GM23248 (cell line): ENCODE measurements around the gene CACNG4. TPM values are rescaled to one million over a fixed set of nuclear protein-coding genes. Genes with fewer than 3 reads are reported as not detected.

ENCODE experiments used
- DNase-seq: peaks from one replicate; pipeline ENCODE4 v3.0.0-alpha.2; 2015
- H2AFZ ChIP-seq: fragments of 200-600 bp; sonication (generic); 2 replicates; pipeline ENCODE4 v1.6.1; 2016; ENCODE audit warnings: antibody characterized with exemption
- H3F3A ChIP-seq: fragments of 200-600 bp; sonication (generic); 2 replicates; pipeline ENCODE4 v1.6.1; 2016; ENCODE audit warnings: mild to moderate bottlenecking, antibody characterized with exemption, mixed run types; ENCODE audit not compliant: insufficient read depth
- H3K27ac ChIP-seq: fragments of 200-600 bp; sonication (generic); 2 replicates; pipeline ENCODE4 v1.5.1; 2016; ENCODE audit warnings: mild to moderate bottlenecking
- H3K27me3 ChIP-seq: fragments of 200-600 bp; sonication (generic); replicated peaks from 2 replicates; pipeline ENCODE4 v1.6.1; 2016; ENCODE audit warnings: mild to moderate bottlenecking; ENCODE audit not compliant: insufficient read depth
- H3K36me3 ChIP-seq: fragments of 200-600 bp; sonication (generic); 2 replicates; pipeline ENCODE4 v1.6.1; 2016; ENCODE audit warnings: low read depth, mild to moderate bottlenecking
- H3K4me1 ChIP-seq: fragments of 200-600 bp; sonication (generic); 2 replicates; pipeline ENCODE4 v1.6.1; 2016; ENCODE audit warnings: mild to moderate bottlenecking; ENCODE audit not compliant: insufficient read depth
- H3K4me2 ChIP-seq: fragments of 200-600 bp; sonication (generic); one replicate; pipeline ENCODE4 v1.6.1; 2016; ENCODE audit warnings: mild to moderate bottlenecking; ENCODE audit not compliant: unreplicated experiment
- H3K4me3 ChIP-seq: fragments of 200-600 bp; sonication (generic); 2 replicates; pipeline ENCODE4 v1.5.1; 2016; ENCODE audit warnings: mild to moderate bottlenecking
- H3K79me2 ChIP-seq: fragments of 200-600 bp; sonication (generic); 2 replicates; pipeline ENCODE4 v1.6.1; 2016; ENCODE audit warnings: mild to moderate bottlenecking; ENCODE audit not compliant: insufficient read depth
- H3K9ac ChIP-seq: fragments of 200-600 bp; sonication (generic); 2 replicates; pipeline ENCODE4 v1.6.1; 2016; ENCODE audit warnings: mild to moderate bottlenecking
- H3K9me2 ChIP-seq: fragments of 200-600 bp; sonication (generic); 2 replicates; pipeline ENCODE4 v1.6.1; 2016; ENCODE audit warnings: mixed run types, mild to moderate bottlenecking, moderate library complexity; ENCODE audit not compliant: insufficient read depth
- H3K9me3 ChIP-seq: fragments of 200-600 bp; sonication (generic); one replicate; pipeline ENCODE4 v1.6.1; 2017; ENCODE audit warnings: low read depth
- H4K20me1 ChIP-seq: fragments of 200-600 bp; sonication (generic); 2 replicates; pipeline ENCODE4 v1.6.0; 2016; ENCODE audit not compliant: insufficient read depth
- EZH2 ChIP-seq: fragments of 200-600 bp; sonication (generic); IDR thresholded peaks from 2 replicates; pipeline ENCODE4 v1.6.1; 2018; ENCODE audit warnings: antibody characterized with exemption, mild to moderate bottlenecking; ENCODE audit not compliant: insufficient read depth, poor library complexity, severe bottlenecking
- EZH2phosphoT487 ChIP-seq: fragments of 200-600 bp; sonication (generic); IDR thresholded peaks from 2 replicates; pipeline ENCODE4 v1.6.1; 2018; ENCODE audit warnings: antibody characterized with exemption, moderate library complexity, mild to moderate bottlenecking, low read depth; ENCODE audit not compliant: insufficient read depth
- WGBS, 2 experiments: methylation state at CpG; one replicate each; pipeline ENCODE4 v1.1.6; 2015 to 2017; ENCODE audit warnings: low lambda C conversion rate in 2 of 2, low coverage in 1 of 2; ENCODE audit errors: missing lambda C conversion rate in 2 of 2; 5-methylcytosine and 5-hydroxymethylcytosine counted together
- in situ Hi-C: fragments of 300-500 bp; cut with MboI; formaldehyde crosslinking; loops from 2 replicates; pipeline ENCODE4 v1.15.0; 2020
- polyA plus RNA-seq: library from polyadenylated mRNA; unstranded; fragments of >200 nt; fragmentation: Nextera tagmentation; extraction: Ambion mirVana; gene quantifications from 2 replicates; pipeline ENCODE4 v1.2.1, GENCODE V29; 2016
- total RNA-seq: library from RNA; depleted of rRNA; stranded (reverse); fragments of >200 nt; shearing (Covaris generic); gene quantifications from 2 replicates; pipeline ENCODE4 v1.2.3, GENCODE V29; 2014

CACNG4 gene
- total and polyA plus RNA-seq, 2 experiments from 2014 or later: not detected

DNA sequence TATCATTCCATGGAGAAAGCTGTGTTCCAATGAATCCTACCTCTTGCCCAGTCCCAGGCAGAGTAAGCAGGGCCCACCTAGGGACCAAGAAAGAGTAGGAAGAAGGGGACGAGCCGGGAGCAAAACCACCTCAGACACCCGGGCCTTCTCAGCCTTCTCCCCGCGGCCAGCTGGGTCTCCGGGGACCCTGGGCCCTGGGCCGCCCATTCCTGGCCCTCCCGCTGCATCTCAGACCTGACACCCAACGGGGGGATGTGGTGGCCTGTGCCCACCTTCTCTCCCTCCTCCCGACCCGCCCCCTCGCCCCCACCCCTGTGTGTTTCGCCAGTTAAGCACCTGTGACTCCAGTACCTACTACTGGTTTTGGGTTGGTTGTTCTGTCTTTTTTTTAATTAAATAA lies 68.5 kb downstream of the CACNG4 start:
- Histone ChIP-seq H3K9me3 (no peaks in the 10 kb centered on the region), H3K27me3 (peaks cover 27% of the 10 kb centered on the region), H3K79me2 (no peaks in the 10 kb centered on the region), H3K9me2 (no peaks in the 10 kb centered on the region), H3K27ac (no peak overlapping the region), H3F3A (no peaks in the 10 kb centered on the region), H3K4me2 (no peak overlapping the region), H4K20me1 (no peaks in the 10 kb centered on the region), H3K9ac (no peak overlapping the region), H3K4me3 (no peak overlapping the region), H3K36me3 (no peaks in the 10 kb centered on the region), H3K4me1 (no peaks in the 10 kb centered on the region), H2AFZ (no peak overlapping the region)
- TF ChIP-seq EZH2phosphoT487 (no peak), EZH2 (no peak)
- 33 to 49% methylated on average over 6 to 13 of the region's 13 CpGs for WGBS, 2 experiments
- DNase-seq: no peak
- in situ Hi-C loops: no loop called here

GRCh38 chr17:67033613-67034012 lies 69.1 kb downstream of the CACNG4 start:
- Histone ChIP-seq H2AFZ (no peak overlapping the region), H3K9me2 (no peaks in the 10 kb centered on the region), H3K4me2 (no peak overlapping the region), H3K9me3 (no peaks in the 10 kb centered on the region), H3K4me3 (no peak overlapping the region), H3K79me2 (no peaks in the 10 kb centered on the region), H3K4me1 (no peaks in the 10 kb centered on the region), H3K27me3 (peaks cover 29% of the 10 kb centered on the region), H3K36me3 (no peaks in the 10 kb centered on the region), H3F3A (no peaks in the 10 kb centered on the region), H3K27ac (no peak overlapping the region), H3K9ac (no peak overlapping the region), H4K20me1 (no peaks in the 10 kb centered on the region)
- 48 to 56% methylated on average over 8 to 9 of the region's 9 CpGs for WGBS, 2 experiments
- in situ Hi-C loops: no loop called here
- TF ChIP-seq EZH2phosphoT487 (no peak), EZH2 (no peak)
- no peak for DNase-seq

DNA sequence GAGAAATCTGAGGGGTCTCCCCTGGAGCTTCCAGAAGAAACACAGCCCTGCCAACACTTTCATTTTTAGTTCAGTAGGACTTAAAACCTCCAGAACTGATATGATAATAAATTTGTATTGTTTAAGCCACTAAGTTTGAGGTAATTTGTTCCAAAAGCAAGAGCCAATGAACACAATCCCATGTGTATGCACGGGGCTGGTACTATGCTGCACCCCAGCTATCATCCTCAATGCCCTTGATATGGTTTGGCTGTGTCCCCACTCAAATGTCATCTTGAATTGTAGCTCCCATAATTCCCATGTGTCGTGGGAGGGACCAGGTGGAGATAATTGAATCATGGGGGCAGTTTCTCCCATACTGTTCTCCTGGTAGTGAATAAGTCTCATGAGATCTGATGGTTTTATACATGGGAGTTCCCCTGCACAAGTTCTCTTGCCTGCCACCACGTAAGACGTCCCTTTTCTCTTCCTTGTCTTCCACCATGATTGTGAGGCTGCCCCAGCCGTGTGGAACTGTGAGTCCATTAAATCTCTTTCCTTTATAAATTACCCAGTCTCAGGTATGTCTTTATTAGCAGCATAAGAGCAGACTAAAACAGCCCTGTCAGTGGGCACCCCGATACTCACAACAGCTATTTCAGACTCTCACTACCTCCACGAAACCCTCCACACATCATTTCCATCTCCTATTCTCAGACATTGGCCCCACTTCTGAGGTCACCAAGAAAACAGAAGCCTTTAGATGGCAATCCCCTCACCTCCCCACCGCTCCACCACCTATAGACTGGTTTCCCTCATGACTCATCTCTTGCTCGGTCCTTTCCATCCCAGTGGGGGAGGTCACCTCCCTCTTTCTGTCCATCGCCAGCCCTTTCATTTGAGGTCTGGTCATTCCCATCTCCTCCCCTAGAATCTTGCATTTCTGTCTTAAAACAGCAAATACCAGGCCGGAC lies 70.9 kb downstream of the CACNG4 start:
- Histone ChIP-seq H3K9me2 (no peaks in the 10 kb centered on the region), H3K9me3 (no peaks in the 10 kb centered on the region), H3K4me1 (no peaks in the 10 kb centered on the region), H3K27me3 (peaks cover 31% of the 10 kb centered on the region), H3K36me3 (no peaks in the 10 kb centered on the region), H3F3A (no peaks in the 10 kb centered on the region), H3K9ac (no peak overlapping the region), H3K27ac (no peak overlapping the region), H3K4me2 (no peak overlapping the region), H3K79me2 (no peaks in the 10 kb centered on the region), H3K4me3 (no peak overlapping the region), H2AFZ (no peak overlapping the region), H4K20me1 (no peaks in the 10 kb centered on the region)
- in situ Hi-C loops: no loop called here
- WGBS, 2 experiments: 48 to 50% methylated on average over 11 of the region's 11 CpGs
- TF ChIP-seq EZH2 (no peak), EZH2phosphoT487 (no peak)
- DNase-seq: no peak

DNA sequence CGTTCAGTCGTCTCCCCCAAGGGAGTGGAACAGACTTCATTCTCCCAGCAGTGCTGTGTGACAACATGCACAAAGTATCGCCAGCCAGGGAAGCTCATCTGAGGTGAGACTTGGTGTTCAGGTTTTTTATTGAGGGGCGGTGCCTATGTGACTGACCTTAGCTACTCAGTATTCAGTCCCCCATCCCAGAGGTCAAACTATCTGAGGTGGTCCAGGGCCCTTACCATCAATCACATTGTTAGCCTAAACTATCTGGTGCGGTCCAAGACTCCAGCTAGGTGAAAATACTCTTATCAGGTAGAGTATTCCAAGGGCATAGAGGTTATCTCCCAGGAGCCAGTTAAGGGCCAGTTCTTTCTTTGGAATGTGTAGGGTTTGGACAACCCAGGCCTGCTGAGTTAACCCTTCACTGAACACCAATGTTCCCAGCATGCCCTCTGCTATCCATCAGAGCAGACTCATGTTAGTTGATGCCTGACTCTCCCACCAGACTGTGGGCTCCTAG lies 74.4 kb downstream of the CACNG4 start:
- no peak for DNase-seq
- Histone ChIP-seq H3K4me3 (no peak overlapping the region), H3K36me3 (no peaks in the 10 kb centered on the region), H3K27me3 (peaks cover 24% of the 10 kb centered on the region), H2AFZ (no peak overlapping the region), H3F3A (no peaks in the 10 kb centered on the region), H3K27ac (no peak overlapping the region), H3K4me2 (no peak overlapping the region), H3K9me2 (no peaks in the 10 kb centered on the region), H3K79me2 (no peaks in the 10 kb centered on the region), H3K9ac (no peak overlapping the region), H3K9me3 (no peaks in the 10 kb centered on the region), H4K20me1 (no peaks in the 10 kb centered on the region), H3K4me1 (no peaks in the 10 kb centered on the region)
- 20 to 24% methylated on average over 5 of the region's 5 CpGs for WGBS, 2 experiments
- in situ Hi-C loops: no loop called here
- TF ChIP-seq EZH2: no peak
- no peak for TF ChIP-seq EZH2phosphoT487
